Midbrain (tissue), 1 donor: Measurements from ENCODE around the gene NSMCE3.

ENCODE experiments used
- DNase-seq: peaks from one replicate; lab custom pipeline; 2025; lab: John Stamatoyannopoulos, UW

Gene NSMCE3

GRCh38 chr15:29220852-29221251, 48.8 kb downstream of the NSMCE3 start:
- DNase-seq, result no peak

GRCh38 chr15:29216955-29217354, 52.7 kb downstream of the NSMCE3 start:
- DNase-seq, result no peak
